GM23338 (cell line): ENCODE data around the gene FAM222A. TPM values are rescaled to one million over a fixed set of nuclear protein-coding genes. Genes with fewer than 3 reads are reported as not detected.

ENCODE experiments used
- ATAC-seq: fragments of 200-7000 bp; cut with Tn5 transposase; 3 replicates; pipeline ENCODE4 v1.9.1; 2020
- DNase-seq: peaks from one replicate; pipeline ENCODE4 v3.0.0-alpha.2; 2015; ENCODE audit warnings: low spot score
- H2AFZ ChIP-seq: fragments of 200-600 bp; sonication (generic); 2 replicates; pipeline ENCODE4 v1.8.0; 2016; ENCODE audit warnings: antibody characterized with exemption, mild to moderate bottlenecking, moderate library complexity
- H3F3A ChIP-seq: fragments of 200-600 bp; sonication (generic); replicated peaks from 2 replicates; pipeline ENCODE4 v1.8.0; 2017; ENCODE audit warnings: antibody characterized with exemption, mixed run types, low read depth
- H3K27ac ChIP-seq: fragments of 200-600 bp; sonication (generic); 2 replicates; pipeline ENCODE4 v1.6.1; 2016; ENCODE audit warnings: low read depth
- H3K27me3 ChIP-seq: fragments of 200-600 bp; sonication (generic); 2 replicates; pipeline ENCODE4 v1.8.0; 2016; ENCODE audit warnings: mild to moderate bottlenecking, mixed run types, moderate library complexity; ENCODE audit not compliant: insufficient read depth
- H3K36me3 ChIP-seq: fragments of 200-600 bp; sonication (generic); 2 replicates; pipeline ENCODE4 v1.8.0; 2016; ENCODE audit warnings: mild to moderate bottlenecking; ENCODE audit not compliant: insufficient read depth
- H3K4me1 ChIP-seq: fragments of 200-600 bp; sonication (generic); 2 replicates; pipeline ENCODE4 v1.8.0; 2016; ENCODE audit warnings: mild to moderate bottlenecking, moderate library complexity; ENCODE audit not compliant: insufficient read depth
- H3K4me2 ChIP-seq: fragments of 200-600 bp; sonication (generic); 2 replicates; pipeline ENCODE4 v1.7.1; 2017; ENCODE audit warnings: mixed run types
- H3K4me3 ChIP-seq: fragments of 200-600 bp; sonication (generic); 2 replicates; pipeline ENCODE4 v1.6.1; 2016; ENCODE audit warnings: mixed run types
- H3K79me2 ChIP-seq: fragments of 200-600 bp; sonication (generic); replicated peaks from 2 replicates; pipeline ENCODE4 v1.8.0; 2017; ENCODE audit warnings: mild to moderate bottlenecking; ENCODE audit not compliant: insufficient read depth
- H3K9me2 ChIP-seq: fragments of 200-600 bp; sonication (generic); 2 replicates; pipeline ENCODE4 v1.8.0; 2017; ENCODE audit not compliant: insufficient read depth
- H4K20me1 ChIP-seq: fragments of 200-600 bp; sonication (generic); replicated peaks from 2 replicates; pipeline ENCODE4 v1.8.0; 2017; ENCODE audit warnings: mild to moderate bottlenecking; ENCODE audit not compliant: insufficient read depth
- H3K27ac Mint-ChIP-seq: 2 replicates; pipeline ENCODE4 v1.8.0; 2020; ENCODE audit warnings: inconsistent platforms, mild to moderate bottlenecking, moderate library complexity, mixed read lengths
- H3K27me3 Mint-ChIP-seq: 3 replicates; pipeline ENCODE4 v1.8.0; 2022; ENCODE audit warnings: low read depth, mild to moderate bottlenecking, moderate library complexity, mixed read lengths, inconsistent platforms; ENCODE audit not compliant: insufficient read depth, poor library complexity
- H3K36me3 Mint-ChIP-seq: 3 replicates; pipeline ENCODE4 v1.8.0; 2021; ENCODE audit warnings: low read depth, mild to moderate bottlenecking, inconsistent platforms, moderate library complexity, mixed read lengths
- H3K4me1 Mint-ChIP-seq: 3 replicates; pipeline ENCODE4 v1.8.0; 2020; ENCODE audit warnings: mild to moderate bottlenecking, inconsistent platforms, mixed read lengths
- H3K4me3 Mint-ChIP-seq: 3 replicates; pipeline ENCODE4 v1.8.0; 2021; ENCODE audit warnings: moderate library complexity, mild to moderate bottlenecking, inconsistent platforms, mixed read lengths
- H3K9me3 Mint-ChIP-seq: 3 replicates; pipeline ENCODE4 v1.8.0; 2020; ENCODE audit warnings: moderate library complexity, mild to moderate bottlenecking, inconsistent platforms, mixed read lengths
- CREB1 ChIP-seq: fragments of 250-450 bp; sonication (Bioruptor Pico); IDR thresholded peaks from 2 replicates; pipeline ENCODE4 v1.5.0; 2020; ENCODE audit warnings: low read depth, mild to moderate bottlenecking, moderate library complexity
- EZH2 ChIP-seq: fragments of 200-600 bp; sonication (generic); IDR thresholded peaks from one replicate; pipeline ENCODE4 v1.8.0; 2017; ENCODE audit warnings: antibody characterized with exemption, mild to moderate bottlenecking, low read depth; ENCODE audit not compliant: unreplicated experiment
- EZH2phosphoT487 ChIP-seq: fragments of 200-600 bp; sonication (generic); IDR thresholded peaks from one replicate; pipeline ENCODE4 v1.8.1; 2018; ENCODE audit warnings: antibody characterized with exemption; ENCODE audit not compliant: unreplicated experiment
- JUNB ChIP-seq: IDR thresholded peaks from one replicate; pipeline ENCODE4 v1.6.1; 2016; ENCODE audit warnings: antibody characterized with exemption; ENCODE audit not compliant: unreplicated experiment
- NANOG ChIP-seq: IDR thresholded peaks from 2 replicates; pipeline ENCODE4 v1.6.1; 2016; ENCODE audit warnings: antibody characterized with exemption, borderline replicate concordance
- POLR2AphosphoS5 ChIP-seq: IDR thresholded peaks from 2 replicates; pipeline ENCODE4 v1.6.1; 2016; ENCODE audit warnings: antibody characterized with exemption, low read depth
- STAT1 ChIP-seq: IDR thresholded peaks from one replicate; pipeline ENCODE4 v1.6.1; 2016; ENCODE audit warnings: antibody characterized with exemption; ENCODE audit not compliant: unreplicated experiment
- ZNF114 ChIP-seq: fragments of 250-450 bp; sonication (Bioruptor Pico); IDR thresholded peaks from 2 replicates; pipeline ENCODE4 v1.5.0; 2020; ENCODE audit warnings: mild to moderate bottlenecking, moderate library complexity
- ZNF331 ChIP-seq: fragments of 250-450 bp; sonication (Bioruptor Pico); IDR thresholded peaks from 2 replicates; pipeline ENCODE4 v1.5.0; 2020; ENCODE audit warnings: low read depth, mild to moderate bottlenecking, moderate library complexity
- polyA plus RNA-seq: library from polyadenylated mRNA; unstranded; fragments of >200 nt; fragmentation: Nextera tagmentation; extraction: Ambion mirVana; gene quantifications from 2 replicates; pipeline ENCODE4 v1.2.1, GENCODE V29; 2016
- total RNA-seq: library from RNA; depleted of rRNA; stranded (reverse); fragments of >200 nt; shearing (Covaris generic); gene quantifications from 2 replicates; pipeline ENCODE4 v1.2.3, GENCODE V29; 2014
- TF ChIP-seq, protein P1 (sequence below): IDR thresholded peaks from 2 replicates; pipeline ENCODE4 v1.6.1; 2016; ENCODE audit warnings: antibody characterized with exemption
- TF ChIP-seq, protein P2 (sequence below), 2 experiments: fragments of 200-600 bp in 1 of 2; sonication (generic) in 1 of 2; conservative IDR thresholded peaks; 2 replicates each; pipeline versions ENCODE4 v1.5.1 to v1.6.1; 2016 to 2017; ENCODE audit warnings: antibody characterized with exemption in 2 of 2, low read depth in 2 of 2, mild to moderate bottlenecking in 2 of 2, moderate library complexity in 1 of 2
- TF ChIP-seq, protein P3 (sequence below): fragments of 250-450 bp; sonication (Bioruptor Pico); IDR thresholded peaks from 2 replicates; pipeline ENCODE4 v1.5.0; 2020; ENCODE audit warnings: mild to moderate bottlenecking, moderate library complexity
- TF ChIP-seq, protein P4 (sequence below): IDR thresholded peaks from one replicate; pipeline ENCODE4 v1.6.1; 2018; ENCODE audit warnings: antibody characterized with exemption; ENCODE audit not compliant: unreplicated experiment

FAM222A gene
- total and polyA plus RNA-seq, 2 experiments from 2014 or later, result 0.78 to 2.1 TPM

DNA sequence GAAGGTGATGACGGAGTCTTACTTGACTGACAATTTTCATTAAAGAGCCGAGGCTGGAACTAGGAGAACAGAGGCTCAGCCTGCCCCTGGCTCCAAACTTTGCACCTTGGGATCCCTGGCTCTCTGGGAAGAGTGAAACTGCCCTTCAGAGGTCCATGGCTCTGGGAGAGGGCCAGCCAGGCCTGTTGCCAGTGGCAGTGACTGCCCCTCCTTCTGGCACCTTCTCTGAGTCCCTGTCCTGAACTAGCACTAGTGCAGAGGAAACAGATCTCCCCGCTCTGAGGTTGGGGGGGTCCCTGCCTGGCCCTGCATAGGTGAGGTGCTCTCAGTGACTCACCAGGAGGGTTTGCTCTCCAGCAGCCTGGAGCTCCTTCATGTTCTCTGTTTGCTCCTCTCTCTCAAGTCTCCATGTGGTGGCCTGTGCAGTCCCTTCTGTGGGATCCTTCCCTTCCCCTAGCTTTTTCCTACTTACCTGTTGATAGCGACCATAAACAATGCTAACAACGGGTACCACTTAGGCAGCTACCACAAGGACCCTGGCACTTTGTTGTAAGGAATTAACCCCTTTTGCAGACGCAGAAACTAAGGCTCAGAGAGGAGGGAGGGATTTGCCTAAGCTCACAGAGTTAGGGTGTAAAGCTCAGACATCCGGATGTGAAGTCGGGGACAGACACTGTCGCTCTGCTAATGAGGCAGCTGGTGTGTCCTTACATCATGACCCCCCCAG lies 22.4 kb downstream of the FAM222A start:
- Histone ChIP-seq H3K36me3 (no peaks in the 10 kb centered on the region), H3K9me2 (no peaks in the 10 kb centered on the region), H3K4me2 (peak overlapping the region; percentile 60; the same call in 1 of the 2 replicates), H3K4me1 (peaks cover 19% of the 10 kb centered on the region), H3F3A (no peaks in the 10 kb centered on the region), H4K20me1 (peaks cover 6% of the 10 kb centered on the region), H3K79me2 (no peaks in the 10 kb centered on the region), H3K27me3 (no peaks in the 10 kb centered on the region), H2AFZ (no peak overlapping the region), H3K4me3 (no peak overlapping the region), H3K27ac (no peak overlapping the region)
- DNase-seq (no peak), ATAC-seq (no peak)
- Mint-ChIP-seq H3K27ac (no peak overlapping the region), H3K4me1 (peaks cover 47% of the 10 kb centered on the region), H3K27me3 (peaks cover 29% of the 10 kb centered on the region), H3K9me3 (no peaks in the 10 kb centered on the region), H3K36me3 (no peaks in the 10 kb centered on the region), H3K4me3 (no peak overlapping the region; the same call in 2 of the 3 replicates)
- TF ChIP-seq, protein P1, sequence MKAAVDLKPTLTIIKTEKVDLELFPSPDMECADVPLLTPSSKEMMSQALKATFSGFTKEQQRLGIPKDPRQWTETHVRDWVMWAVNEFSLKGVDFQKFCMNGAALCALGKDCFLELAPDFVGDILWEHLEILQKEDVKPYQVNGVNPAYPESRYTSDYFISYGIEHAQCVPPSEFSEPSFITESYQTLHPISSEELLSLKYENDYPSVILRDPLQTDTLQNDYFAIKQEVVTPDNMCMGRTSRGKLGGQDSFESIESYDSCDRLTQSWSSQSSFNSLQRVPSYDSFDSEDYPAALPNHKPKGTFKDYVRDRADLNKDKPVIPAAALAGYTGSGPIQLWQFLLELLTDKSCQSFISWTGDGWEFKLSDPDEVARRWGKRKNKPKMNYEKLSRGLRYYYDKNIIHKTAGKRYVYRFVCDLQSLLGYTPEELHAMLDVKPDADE, result no peak
- TF ChIP-seq NANOG (no peak), EZH2phosphoT487 (no peak), ZNF114 (no peak), CREB1 (no peak), STAT1 (no peak), ZNF331 (CRISPR knock-in tag) (no peak), POLR2AphosphoS5 (no peak), JUNB (no peak), EZH2 (no peak)
- TF ChIP-seq, protein P2, sequence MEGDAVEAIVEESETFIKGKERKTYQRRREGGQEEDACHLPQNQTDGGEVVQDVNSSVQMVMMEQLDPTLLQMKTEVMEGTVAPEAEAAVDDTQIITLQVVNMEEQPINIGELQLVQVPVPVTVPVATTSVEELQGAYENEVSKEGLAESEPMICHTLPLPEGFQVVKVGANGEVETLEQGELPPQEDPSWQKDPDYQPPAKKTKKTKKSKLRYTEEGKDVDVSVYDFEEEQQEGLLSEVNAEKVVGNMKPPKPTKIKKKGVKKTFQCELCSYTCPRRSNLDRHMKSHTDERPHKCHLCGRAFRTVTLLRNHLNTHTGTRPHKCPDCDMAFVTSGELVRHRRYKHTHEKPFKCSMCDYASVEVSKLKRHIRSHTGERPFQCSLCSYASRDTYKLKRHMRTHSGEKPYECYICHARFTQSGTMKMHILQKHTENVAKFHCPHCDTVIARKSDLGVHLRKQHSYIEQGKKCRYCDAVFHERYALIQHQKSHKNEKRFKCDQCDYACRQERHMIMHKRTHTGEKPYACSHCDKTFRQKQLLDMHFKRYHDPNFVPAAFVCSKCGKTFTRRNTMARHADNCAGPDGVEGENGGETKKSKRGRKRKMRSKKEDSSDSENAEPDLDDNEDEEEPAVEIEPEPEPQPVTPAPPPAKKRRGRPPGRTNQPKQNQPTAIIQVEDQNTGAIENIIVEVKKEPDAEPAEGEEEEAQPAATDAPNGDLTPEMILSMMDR (conservative IDR thresholded peaks at IDR 0.05; ENCODE audit: low read depth in 2 of 2), result no peak
- TF ChIP-seq, protein P3, sequence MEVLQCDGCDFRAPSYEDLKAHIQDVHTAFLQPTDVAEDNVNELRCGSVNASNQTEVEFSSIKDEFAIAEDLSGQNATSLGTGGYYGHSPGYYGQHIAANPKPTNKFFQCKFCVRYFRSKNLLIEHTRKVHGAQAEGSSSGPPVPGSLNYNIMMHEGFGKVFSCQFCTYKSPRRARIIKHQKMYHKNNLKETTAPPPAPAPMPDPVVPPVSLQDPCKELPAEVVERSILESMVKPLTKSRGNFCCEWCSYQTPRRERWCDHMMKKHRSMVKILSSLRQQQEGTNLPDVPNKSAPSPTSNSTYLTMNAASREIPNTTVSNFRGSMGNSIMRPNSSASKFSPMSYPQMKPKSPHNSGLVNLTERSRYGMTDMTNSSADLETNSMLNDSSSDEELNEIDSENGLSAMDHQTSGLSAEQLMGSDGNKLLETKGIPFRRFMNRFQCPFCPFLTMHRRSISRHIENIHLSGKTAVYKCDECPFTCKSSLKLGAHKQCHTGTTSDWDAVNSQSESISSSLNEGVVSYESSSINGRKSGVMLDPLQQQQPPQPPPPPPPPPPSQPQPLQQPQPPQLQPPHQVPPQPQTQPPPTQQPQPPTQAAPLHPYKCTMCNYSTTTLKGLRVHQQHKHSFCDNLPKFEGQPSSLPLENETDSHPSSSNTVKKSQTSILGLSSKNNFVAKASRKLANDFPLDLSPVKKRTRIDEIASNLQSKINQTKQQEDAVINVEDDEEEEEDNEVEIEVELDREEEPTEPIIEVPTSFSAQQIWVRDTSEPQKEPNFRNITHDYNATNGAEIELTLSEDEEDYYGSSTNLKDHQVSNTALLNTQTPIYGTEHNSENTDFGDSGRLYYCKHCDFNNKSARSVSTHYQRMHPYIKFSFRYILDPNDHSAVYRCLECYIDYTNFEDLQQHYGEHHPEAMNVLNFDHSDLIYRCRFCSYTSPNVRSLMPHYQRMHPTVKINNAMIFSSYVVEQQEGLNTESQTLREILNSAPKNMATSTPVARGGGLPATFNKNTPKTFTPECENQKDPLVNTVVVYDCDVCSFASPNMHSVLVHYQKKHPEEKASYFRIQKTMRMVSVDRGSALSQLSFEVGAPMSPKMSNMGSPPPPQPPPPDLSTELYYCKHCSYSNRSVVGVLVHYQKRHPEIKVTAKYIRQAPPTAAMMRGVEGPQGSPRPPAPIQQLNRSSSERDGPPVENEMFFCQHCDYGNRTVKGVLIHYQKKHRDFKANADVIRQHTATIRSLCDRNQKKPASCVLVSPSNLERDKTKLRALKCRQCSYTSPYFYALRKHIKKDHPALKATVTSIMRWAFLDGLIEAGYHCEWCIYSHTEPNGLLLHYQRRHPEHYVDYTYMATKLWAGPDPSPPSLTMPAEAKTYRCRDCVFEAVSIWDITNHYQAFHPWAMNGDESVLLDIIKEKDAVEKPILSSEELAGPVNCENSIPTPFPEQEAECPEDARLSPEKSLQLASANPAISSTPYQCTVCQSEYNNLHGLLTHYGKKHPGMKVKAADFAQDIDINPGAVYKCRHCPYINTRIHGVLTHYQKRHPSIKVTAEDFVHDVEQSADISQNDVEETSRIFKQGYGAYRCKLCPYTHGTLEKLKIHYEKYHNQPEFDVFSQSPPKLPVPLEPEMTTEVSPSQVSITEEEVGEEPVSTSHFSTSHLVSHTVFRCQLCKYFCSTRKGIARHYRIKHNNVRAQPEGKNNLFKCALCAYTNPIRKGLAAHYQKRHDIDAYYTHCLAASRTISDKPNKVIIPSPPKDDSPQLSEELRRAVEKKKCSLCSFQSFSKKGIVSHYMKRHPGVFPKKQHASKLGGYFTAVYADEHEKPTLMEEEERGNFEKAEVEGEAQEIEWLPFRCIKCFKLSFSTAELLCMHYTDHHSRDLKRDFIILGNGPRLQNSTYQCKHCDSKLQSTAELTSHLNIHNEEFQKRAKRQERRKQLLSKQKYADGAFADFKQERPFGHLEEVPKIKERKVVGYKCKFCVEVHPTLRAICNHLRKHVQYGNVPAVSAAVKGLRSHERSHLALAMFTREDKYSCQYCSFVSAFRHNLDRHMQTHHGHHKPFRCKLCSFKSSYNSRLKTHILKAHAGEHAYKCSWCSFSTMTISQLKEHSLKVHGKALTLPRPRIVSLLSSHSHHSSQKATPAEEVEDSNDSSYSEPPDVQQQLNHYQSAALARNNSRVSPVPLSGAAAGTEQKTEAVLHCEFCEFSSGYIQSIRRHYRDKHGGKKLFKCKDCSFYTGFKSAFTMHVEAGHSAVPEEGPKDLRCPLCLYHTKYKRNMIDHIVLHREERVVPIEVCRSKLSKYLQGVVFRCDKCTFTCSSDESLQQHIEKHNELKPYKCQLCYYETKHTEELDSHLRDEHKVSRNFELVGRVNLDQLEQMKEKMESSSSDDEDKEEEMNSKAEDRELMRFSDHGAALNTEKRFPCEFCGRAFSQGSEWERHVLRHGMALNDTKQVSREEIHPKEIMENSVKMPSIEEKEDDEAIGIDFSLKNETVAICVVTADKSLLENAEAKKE (CRISPR knock-in tag), result no peak
- TF ChIP-seq, protein P4, sequence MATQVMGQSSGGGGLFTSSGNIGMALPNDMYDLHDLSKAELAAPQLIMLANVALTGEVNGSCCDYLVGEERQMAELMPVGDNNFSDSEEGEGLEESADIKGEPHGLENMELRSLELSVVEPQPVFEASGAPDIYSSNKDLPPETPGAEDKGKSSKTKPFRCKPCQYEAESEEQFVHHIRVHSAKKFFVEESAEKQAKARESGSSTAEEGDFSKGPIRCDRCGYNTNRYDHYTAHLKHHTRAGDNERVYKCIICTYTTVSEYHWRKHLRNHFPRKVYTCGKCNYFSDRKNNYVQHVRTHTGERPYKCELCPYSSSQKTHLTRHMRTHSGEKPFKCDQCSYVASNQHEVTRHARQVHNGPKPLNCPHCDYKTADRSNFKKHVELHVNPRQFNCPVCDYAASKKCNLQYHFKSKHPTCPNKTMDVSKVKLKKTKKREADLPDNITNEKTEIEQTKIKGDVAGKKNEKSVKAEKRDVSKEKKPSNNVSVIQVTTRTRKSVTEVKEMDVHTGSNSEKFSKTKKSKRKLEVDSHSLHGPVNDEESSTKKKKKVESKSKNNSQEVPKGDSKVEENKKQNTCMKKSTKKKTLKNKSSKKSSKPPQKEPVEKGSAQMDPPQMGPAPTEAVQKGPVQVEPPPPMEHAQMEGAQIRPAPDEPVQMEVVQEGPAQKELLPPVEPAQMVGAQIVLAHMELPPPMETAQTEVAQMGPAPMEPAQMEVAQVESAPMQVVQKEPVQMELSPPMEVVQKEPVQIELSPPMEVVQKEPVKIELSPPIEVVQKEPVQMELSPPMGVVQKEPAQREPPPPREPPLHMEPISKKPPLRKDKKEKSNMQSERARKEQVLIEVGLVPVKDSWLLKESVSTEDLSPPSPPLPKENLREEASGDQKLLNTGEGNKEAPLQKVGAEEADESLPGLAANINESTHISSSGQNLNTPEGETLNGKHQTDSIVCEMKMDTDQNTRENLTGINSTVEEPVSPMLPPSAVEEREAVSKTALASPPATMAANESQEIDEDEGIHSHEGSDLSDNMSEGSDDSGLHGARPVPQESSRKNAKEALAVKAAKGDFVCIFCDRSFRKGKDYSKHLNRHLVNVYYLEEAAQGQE, result no peak
